Testis (tissue), 3 donors: ENCODE results near the gene PEX11G. TPM values are rescaled to one million over a fixed set of nuclear protein-coding genes. Genes with fewer than 3 reads are reported as not detected.
A peak's percentile ranks its signal among the peaks of the same experiment; 100 is the strongest.

Experiments
- DNase-seq: peaks from one replicate; pipeline ENCODE4 v3.0.0-alpha.2; 2019
- H3K27ac ChIP-seq, 2 donors: fragments of 200-600 bp; sonication (generic); one replicate each; pipeline ENCODE4 v1.5.1; 2019
- H3K27me3 ChIP-seq: fragments of 200-600 bp; sonication (generic); one replicate; pipeline ENCODE4 v1.5.1; 2019
- H3K36me3 ChIP-seq: fragments of 200-600 bp; sonication (generic); one replicate; pipeline ENCODE4 v1.5.1; 2017; ENCODE audit warnings: low read depth; ENCODE audit errors: missing control alignments
- H3K4me1 ChIP-seq: fragments of 200-600 bp; sonication (generic); one replicate; pipeline ENCODE4 v1.5.1; 2019
- H3K4me3 ChIP-seq, 2 donors: fragments of 200-600 bp; sonication (generic); one replicate each; pipeline ENCODE4 v1.5.1; 2017 to 2019
- H3K9me3 ChIP-seq: fragments of 200-600 bp; sonication (generic); one replicate; pipeline ENCODE4 v1.5.1; 2017
- CTCF ChIP-seq, 3 experiments: fragments of 450-650 bp in 2 of 3; fragments of 200-600 bp in 1 of 3; sonication (generic) in 1 of 3; IDR thresholded peaks; one replicate each; pipeline ENCODE4 v1.5.1; 2016 to 2019; ENCODE audit warnings: antibody characterized with exemption in 3 of 3, mild to moderate bottlenecking in 2 of 3, moderate library complexity in 1 of 3
- POLR2A ChIP-seq: fragments of 450-650 bp; IDR thresholded peaks from one replicate; pipeline ENCODE4 v1.6.1; 2017; ENCODE audit warnings: antibody characterized with exemption, mild to moderate bottlenecking, moderate library complexity
- WGBS, 2 donors: methylation state at CpG; one replicate each; pipeline ENCODE4 v1.1.5; 2018; 5-methylcytosine and 5-hydroxymethylcytosine counted together
- intact Hi-C: fragments of 100-400 bp; cut with DNase I; formaldehyde crosslinking; loops from one replicate; pipeline ENCODE4 v1.15.1; 2023; ENCODE audit warnings: low total_unique reads
- polyA plus RNA-seq: library from polyadenylated mRNA; stranded (reverse); fragments of 350-450 nt; fragmentation: Illumina TruSeq; extraction: RNeasy Lipid Tissue Mini Kit (QIAGEN cat#74804); gene quantifications from one replicate; pipeline ENCODE4 v1.2.3, GENCODE V29; 2014; ENCODE audit warnings: low read depth, low replicate concordance; ENCODE audit not compliant: insufficient read depth
- total RNA-seq, 2 donors: library from RNA; depleted of rRNA; stranded (reverse); fragments of >200 nt; gene quantifications; one replicate each; pipeline ENCODE4 v1.2.3, GENCODE V29; 2016

The PEX11G gene
- total and polyA plus RNA-seq, 3 donors from 2014 or later = 12.3 to 26.0 (median 20.9) TPM

GRCh38 chr19:7521551-7522071 lies 32.8 kb upstream of the PEX11G start:
- intact Hi-C loops = no loop called here
- Histone ChIP-seq H3K36me3 (no peaks in the 10 kb centered on the region), H3K4me1 (peaks cover 13% of the 10 kb centered on the region), H3K27me3 (no peaks in the 10 kb centered on the region), H3K27ac (peak overlapping the region; percentile 10 to 62), H3K9me3 (no peaks in the 10 kb centered on the region), H3K4me3 (no peak overlapping the region)
- no peak for DNase-seq
- WGBS, 2 donors = 38 to 43% methylated on average over 10 of the region's 10 CpGs
- no peak for TF ChIP-seq POLR2A
- no peak for TF ChIP-seq CTCF (IDR thresholded peaks at IDR 0.05)

- Histone ChIP-seq H3K4me3 (no peak overlapping the region), H3K27ac (no peak overlapping the region), H3K4me1 (peaks cover 16% of the 10 kb centered on the region), H3K9me3 (no peaks in the 10 kb centered on the region), H3K27me3 (no peaks in the 10 kb centered on the region), H3K36me3 (no peaks in the 10 kb centered on the region)
- intact Hi-C loops = no loop called here
- WGBS, 2 donors = 27 to 61% methylated on average over 5 to 51 of the region's 51 CpGs
- DNase-seq = no peak
- TF ChIP-seq CTCF (IDR thresholded peaks at IDR 0.05) = no peak
- TF ChIP-seq POLR2A = no peak
Measured at GRCh38 chr19:7520131-7521051, 31.6 kb upstream of the PEX11G start.

GRCh38 chr19:7519361-7520130 lies 30.7 kb upstream of the PEX11G start:
- Histone ChIP-seq H3K27ac (no peak overlapping the region), H3K4me3 (no peak overlapping the region), H3K27me3 (no peaks in the 10 kb centered on the region), H3K4me1 (peaks cover 19% of the 10 kb centered on the region), H3K9me3 (no peaks in the 10 kb centered on the region), H3K36me3 (no peaks in the 10 kb centered on the region)
- DNase-seq = no peak
- WGBS, 2 donors = 76 to 85% methylated on average over 31 to 56 of the region's 74 CpGs
- TF ChIP-seq CTCF (IDR thresholded peaks at IDR 0.05) (no peak), POLR2A (no peak)
- intact Hi-C loops = no loop called here

- TF ChIP-seq POLR2A (no peak), CTCF (IDR thresholded peaks at IDR 0.05) (no peak)
- peak overlapping the region in 1 of 2 donors; percentile 60 for H3K4me3 ChIP-seq
- peaks cover 8% of the 10 kb centered on the region for H3K4me1 ChIP-seq
- no peak for DNase-seq
- intact Hi-C loops = no loop called here
- no peaks in the 10 kb centered on the region for H3K9me3 ChIP-seq
- H3K36me3 ChIP-seq = no peaks in the 10 kb centered on the region
- no peaks in the 10 kb centered on the region for H3K27me3 ChIP-seq
- 21 to 40% methylated on average over 4 of the region's 4 CpGs for WGBS, 2 donors
- peak overlapping the region; percentile 42 to 69 for H3K27ac ChIP-seq
Measured at GRCh38 chr19:7516878-7517277, 28.0 kb upstream of the PEX11G start.
